Skin of body (tissue), 2 donors: ENCODE results near the gene DGKE. TPM values are rescaled to one million over a fixed set of nuclear protein-coding genes. Genes with fewer than 3 reads are reported as not detected.
A peak's percentile ranks its signal among the peaks of the same experiment; 100 is the strongest.

ENCODE experiments used
- DNase-seq: peaks from one replicate; lab custom pipeline; 2025; lab: John Stamatoyannopoulos, UW
- total RNA-seq: library from RNA; depleted of rRNA; stranded (reverse); fragments of >200 nt; gene quantifications from one replicate; pipeline ENCODE4 v1.2.3, GENCODE V29; 2014

The DGKE gene
- 9.4 TPM for total RNA-seq

GRCh38 chr17:56833809-56834379 is at the start of gene DGKE, which contains the start of gene C17orf67:
DGKE (plus strand) TSS chr17:56834151; CDS start chr17:56834796, 645 bp downstream.
C17orf67 (minus strand) TSS chr17:56833920; CDS start chr17:56815810, 18,110 bp downstream.
- DNase-seq: peak; percentile 88

- DNase-seq: no peak
Measured at GRCh38 chr17:56785405-56785804, 48.5 kb upstream of the DGKE start.

DNA sequence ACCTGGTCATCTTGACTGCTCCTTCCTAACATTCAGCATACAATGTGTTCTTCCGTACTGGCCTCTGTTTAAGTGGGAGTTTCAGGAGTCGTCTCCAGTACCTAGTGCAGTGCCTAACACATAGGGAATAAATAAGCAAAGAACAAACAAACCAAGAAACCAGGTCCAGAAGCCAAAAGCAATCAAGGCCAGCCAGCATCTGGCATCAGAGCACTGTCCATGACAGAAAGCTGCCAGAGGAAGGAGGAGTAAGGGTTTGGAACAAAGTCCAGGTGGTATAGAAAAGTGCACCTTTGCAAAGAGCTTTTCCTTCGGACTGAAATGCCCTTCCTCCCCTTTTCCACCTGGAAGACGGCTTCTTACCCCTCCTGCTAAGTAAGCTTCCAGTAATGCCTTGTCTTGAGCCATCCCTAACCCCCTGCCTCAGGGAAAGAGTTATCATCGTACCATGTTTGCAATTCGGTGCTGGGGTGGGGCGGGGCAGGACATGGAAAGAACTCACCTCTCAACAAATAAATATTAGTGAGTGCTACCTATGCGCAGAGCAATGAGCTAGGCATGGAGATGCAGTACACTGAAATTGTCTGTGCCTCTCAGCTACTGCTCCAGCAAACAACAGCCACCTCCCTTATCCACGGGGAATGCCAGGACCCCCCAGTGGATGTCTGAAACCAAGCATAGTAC is 47.8 kb upstream of the DGKE start:
- DNase-seq: no peak

DNA sequence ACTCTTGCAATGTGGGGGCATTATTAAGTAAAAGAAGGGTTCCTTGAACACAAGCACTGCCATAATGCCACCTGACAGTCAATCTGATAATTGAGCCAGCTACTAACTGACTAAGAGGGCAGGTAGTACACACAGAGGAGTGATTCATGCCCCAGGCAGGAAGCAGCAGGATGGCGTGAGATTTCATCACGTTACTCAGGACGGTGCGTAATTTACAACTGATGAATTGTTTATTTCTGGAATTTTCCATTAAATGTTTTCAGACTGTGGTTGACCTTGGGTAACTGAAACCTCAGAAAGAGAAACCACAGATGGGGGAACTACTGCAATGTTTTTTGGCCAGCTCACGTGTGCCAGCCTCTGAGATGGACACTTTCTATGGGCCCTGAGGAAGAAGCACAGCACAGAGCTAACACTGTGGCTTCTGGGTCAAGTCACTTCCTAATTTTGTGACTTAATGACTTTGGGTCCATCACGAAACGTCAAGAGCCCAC is 46.9 kb upstream of the DGKE start:
- DNase-seq: peak; percentile 8

DNA sequence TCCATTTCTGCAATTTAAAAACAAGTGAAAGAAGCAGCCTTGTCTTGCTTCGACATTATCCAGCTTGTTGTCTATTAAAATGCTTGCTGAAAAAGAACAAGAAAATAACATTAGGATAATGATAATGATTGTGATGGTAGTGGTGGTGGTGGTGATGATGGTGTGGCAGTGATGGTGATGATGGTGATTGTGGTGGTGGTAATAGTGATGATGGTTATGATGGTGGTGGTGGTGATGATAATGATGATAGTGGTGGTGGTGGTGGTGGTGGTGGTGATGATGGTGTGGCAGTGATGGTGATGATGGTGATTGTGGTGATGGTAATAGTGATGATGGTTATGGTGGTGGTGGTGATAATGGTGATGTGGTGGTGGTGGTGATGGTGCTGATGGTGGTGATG is 41.7 kb upstream of the DGKE start:
- no peak for DNase-seq

GRCh38 chr17:56793531-56793930 is 40.4 kb upstream of the DGKE start:
- no peak for DNase-seq

DNA sequence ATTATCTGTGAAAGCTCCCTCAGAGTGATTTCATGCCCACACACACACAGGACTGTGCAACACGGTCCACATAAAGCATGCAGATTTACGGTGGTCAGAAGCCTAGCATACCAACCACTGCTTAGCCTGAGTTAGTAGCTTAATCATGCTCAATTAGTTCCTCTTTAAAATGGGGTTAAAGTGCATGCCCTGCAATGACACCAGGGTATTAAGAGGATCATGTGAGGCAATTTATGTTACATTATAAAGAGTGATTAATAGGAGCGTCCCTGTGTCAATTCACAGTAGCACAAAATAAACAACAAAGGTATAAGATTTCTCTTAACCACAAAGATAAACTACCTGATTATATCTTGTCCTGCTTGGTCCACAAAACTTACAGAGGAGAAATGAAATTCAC is 40.0 kb upstream of the DGKE start:
- no peak for DNase-seq

DNA sequence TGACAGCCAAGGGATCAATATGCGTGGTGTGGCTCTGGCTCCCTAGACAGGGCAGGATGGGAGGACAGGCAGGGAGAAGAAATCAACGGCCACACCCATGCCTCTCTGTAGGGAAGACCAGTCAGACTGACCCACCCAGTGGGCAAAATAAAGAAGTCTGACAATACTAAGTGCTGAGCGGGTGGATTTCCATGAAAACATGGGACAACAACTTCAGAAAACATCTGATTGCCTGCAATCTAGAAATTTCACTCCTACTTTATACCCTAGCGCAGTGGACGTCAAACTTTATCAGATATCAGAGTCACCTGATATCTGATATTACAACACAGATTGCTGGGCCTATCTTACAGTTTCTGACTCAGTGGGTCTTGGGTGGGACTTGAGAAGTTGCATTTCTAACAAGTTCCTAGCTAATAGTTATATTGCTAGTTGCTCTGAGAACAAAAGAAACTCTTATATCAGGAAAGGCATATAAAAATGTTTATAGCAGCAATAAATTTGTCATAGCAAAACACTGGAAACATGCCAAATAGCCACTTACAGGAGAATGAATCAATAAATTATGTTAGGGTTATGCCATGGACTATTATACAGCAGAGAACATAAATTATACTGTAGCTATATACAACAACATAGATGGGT is 38.6 kb upstream of the DGKE start:
- no peak for DNase-seq

GRCh38 chr17:56796536-56796935 is 37.4 kb upstream of the DGKE start:
- no peak for DNase-seq

DNA sequence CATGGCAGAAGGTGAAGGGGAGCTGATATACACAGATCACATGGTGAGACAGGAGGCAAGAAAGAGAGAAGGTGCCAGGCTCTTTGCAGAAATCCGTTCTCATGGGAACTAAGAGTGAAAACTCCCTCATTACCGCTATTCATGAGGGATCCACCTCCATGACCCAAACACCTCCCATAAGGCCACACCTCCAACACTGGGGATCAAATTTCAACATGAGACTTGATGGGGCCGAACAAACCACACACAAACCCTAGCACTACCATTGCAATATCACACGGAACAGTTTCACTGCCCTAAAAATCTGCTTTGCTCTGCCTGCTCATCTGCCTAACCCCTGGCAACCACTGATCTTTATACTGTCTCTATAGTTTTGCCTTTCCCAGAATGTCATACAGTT is 35.0 kb upstream of the DGKE start:
- DNase-seq: no peak

GRCh38 chr17:56801459-56802178 is 32.3 kb upstream of the DGKE start:
- no peak for DNase-seq

DNA sequence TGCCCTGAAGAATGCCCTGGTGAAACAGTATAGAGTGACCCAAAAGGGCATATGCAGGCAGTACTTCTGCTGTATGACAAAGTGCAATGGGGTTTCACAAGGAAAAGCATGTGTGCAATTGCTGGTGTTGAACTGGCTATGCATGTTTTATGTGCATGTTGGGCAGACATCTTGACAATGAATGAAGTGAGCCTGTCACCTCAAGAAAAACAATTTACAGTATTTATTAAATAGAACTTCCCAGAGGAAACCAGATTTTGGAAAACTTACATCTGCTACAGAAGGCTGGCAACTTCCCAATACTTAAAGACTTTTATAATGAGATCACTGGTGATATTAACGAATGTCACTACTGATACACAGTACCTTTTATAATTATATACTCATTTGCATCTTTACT is 30.9 kb upstream of the DGKE start:
- no peak for DNase-seq

DNA sequence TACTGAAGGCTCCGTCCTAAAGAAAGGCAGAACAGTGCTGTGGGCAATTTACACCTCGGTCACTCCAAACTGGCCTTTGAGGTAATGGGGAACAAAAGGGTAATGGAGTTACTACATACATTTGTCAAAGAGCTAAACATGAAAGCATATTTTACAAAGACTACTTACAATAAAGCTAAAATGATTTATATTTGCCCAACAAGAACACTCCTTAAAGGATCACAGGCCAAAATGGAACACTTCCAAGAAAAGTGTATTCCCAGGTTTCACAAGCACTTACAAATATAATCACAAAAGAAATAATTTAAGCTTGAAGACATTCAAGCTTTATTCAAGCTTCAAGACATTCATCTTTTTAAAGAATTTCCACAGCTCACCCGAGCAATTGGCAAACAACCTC is 29.5 kb upstream of the DGKE start:
- DNase-seq: no peak

GRCh38 chr17:56806949-56807348 is 27.0 kb upstream of the DGKE start:
- no peak for DNase-seq

DNA sequence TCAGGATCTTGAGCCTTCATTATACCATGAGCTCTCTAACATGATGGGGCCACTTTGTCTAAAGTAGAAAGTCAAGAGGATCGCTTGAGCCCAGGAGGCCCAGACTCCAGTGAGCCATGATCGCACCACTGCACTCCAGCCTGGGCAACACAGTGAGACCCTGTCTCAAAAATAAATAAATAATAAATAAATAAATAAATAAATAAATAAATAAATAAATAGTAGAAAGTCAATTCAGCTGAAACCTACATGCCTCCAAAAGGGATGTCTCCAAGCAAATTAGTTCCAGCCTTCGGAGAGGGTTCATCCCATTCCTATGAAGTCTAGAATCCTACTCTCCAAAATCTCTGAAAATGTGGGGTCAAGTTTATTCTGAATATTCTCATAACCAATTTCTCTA is 26.2 kb upstream of the DGKE start:
- no peak for DNase-seq

GRCh38 chr17:56808503-56808902 is 25.4 kb upstream of the DGKE start:
- peak; percentile 64 for DNase-seq

GRCh38 chr17:56809106-56809819 is 24.7 kb upstream of the DGKE start:
- no peak for DNase-seq

- no peak for DNase-seq
Measured at GRCh38 chr17:56809820-56810179, 24.2 kb upstream of the DGKE start.

DNA sequence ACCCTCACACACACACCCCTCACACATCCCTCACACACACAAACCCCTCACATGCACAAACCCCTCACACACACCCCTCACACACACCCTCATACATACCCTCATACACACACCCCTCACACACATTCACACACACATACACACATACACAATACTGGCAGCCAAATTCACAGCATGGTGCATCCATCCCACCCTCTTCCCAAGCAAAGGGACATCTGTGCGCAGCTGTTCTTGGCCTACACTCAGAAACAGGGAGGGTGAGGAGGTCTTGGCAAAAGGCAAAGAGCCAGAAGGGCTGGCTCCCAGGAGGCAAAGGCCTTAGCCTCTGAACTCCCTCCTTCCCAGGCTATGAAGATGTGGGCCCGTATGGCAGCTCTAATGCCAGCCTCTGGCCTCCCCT is 23.6 kb upstream of the DGKE start:
- peak; percentile 18 for DNase-seq

- DNase-seq: no peak
Measured at GRCh38 chr17:56810891-56811775, 22.8 kb upstream of the DGKE start.
